Fibroblast of pulmonary artery (primary cell): ENCODE measurements around the gene LRRN3.
"Not testable (repeated sequence)": the region's sequence is repeated elsewhere in the genome, so short reads cannot be mapped to it uniquely, and the experiment has no call there.

Source experiments
- DNase-seq: peaks from one replicate; pipeline ENCODE4 v3.0.0-alpha.2; 2010; ENCODE audit warnings: low read depth
- H3K4me3 ChIP-seq: replicated peaks from 2 replicates; pipeline ENCODE4 v1.5.1; 2011; ENCODE audit warnings: low read depth, mild to moderate bottlenecking, control low read depth, low read length, moderate library complexity
- TF ChIP-seq, protein P1 (sequence below): IDR thresholded peaks from 2 replicates; pipeline ENCODE4 v1.5.1; 2011; ENCODE audit warnings: mild to moderate bottlenecking, control low read depth, low read length, inconsistent platforms; ENCODE audit errors: missing control alignments

Gene LRRN3

DNA sequence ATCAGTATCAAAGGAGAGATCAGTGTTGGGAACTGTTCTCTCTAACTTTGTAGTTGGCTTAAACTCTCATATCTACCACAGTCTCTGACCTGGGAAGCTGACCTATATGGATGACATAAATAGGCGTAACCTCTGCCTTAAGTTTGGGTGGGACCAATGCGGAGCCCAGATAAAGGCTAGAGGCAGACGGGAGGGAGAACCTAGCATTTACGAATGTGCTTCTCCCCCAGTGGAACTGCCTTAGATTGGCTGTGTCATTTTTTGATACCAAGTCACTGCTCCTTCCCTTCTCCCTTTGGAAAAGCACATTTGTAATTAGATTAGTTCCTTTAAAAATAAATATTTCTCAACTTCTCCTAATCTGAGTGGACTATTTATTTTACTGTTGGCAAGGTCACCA, 23.7 kb upstream of the LRRN3 start:
- no peak for DNase-seq
- TF ChIP-seq, protein P1, sequence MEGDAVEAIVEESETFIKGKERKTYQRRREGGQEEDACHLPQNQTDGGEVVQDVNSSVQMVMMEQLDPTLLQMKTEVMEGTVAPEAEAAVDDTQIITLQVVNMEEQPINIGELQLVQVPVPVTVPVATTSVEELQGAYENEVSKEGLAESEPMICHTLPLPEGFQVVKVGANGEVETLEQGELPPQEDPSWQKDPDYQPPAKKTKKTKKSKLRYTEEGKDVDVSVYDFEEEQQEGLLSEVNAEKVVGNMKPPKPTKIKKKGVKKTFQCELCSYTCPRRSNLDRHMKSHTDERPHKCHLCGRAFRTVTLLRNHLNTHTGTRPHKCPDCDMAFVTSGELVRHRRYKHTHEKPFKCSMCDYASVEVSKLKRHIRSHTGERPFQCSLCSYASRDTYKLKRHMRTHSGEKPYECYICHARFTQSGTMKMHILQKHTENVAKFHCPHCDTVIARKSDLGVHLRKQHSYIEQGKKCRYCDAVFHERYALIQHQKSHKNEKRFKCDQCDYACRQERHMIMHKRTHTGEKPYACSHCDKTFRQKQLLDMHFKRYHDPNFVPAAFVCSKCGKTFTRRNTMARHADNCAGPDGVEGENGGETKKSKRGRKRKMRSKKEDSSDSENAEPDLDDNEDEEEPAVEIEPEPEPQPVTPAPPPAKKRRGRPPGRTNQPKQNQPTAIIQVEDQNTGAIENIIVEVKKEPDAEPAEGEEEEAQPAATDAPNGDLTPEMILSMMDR, result no peak
- H3K4me3 ChIP-seq, result no peak overlapping the region

DNA sequence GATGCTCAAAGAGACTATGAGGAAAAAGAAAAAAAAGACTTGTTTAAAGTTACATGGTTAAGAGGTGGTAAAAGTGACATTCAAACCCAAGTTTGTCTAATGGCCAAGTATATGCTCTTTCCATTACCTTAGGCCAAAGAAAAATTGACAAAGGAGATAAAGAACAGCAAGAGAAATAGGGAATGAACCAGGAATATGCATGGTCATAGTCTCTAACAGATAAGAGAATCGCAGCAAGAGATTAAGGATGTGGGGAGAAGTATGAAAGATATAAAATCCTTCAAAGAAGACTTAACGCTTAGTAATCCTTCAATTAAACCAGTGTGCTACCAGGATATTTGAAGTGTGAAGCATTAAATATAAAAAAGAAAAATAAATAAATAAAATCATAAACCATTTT, 23.2 kb upstream of the LRRN3 start:
- no peak for DNase-seq
- no peak overlapping the region for H3K4me3 ChIP-seq
- TF ChIP-seq, protein P1, result no peak

DNA sequence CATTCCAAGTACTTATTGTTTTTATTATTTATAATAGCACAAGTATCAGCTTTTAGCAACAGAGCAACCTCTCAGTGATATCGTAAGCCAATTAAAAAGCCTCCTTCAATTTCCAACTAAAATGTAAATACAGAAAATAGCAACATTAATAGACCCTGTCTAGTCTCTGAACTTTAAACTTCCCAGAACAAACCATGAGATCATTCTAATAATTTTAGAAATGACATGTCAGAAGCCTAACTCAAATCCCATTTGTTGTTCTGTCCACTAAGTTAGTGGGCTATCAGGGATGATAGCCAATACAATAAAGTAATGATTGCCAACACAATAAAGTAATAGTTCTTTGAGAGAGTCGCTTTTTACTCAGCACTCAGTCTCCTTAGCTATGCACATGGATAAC, 22.3 kb upstream of the LRRN3 start:
- H3K4me3 ChIP-seq, result no peak overlapping the region
- no peak for DNase-seq
- TF ChIP-seq, protein P1, result no peak

DNA sequence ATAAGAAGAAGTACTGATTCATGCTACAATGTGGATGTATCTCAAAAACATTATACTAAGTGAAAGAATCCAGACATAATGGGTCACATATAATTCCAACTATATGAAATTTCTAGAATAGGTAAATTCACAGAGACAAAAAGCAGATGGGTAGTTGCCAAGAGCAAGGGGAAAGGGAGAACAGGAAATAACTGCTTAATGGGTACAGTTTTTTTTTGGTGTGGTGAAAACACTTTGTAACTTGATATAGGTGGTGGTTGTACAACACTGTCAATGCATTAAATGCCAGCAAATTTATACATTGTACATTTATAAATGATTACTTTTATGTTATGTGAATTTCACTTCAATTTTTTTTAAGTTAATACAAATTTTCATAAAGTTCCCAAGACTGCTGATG, 19.4 kb upstream of the LRRN3 start:
- TF ChIP-seq, protein P1, result no peak
- no peak for DNase-seq
- H3K4me3 ChIP-seq, result no peak overlapping the region

DNA sequence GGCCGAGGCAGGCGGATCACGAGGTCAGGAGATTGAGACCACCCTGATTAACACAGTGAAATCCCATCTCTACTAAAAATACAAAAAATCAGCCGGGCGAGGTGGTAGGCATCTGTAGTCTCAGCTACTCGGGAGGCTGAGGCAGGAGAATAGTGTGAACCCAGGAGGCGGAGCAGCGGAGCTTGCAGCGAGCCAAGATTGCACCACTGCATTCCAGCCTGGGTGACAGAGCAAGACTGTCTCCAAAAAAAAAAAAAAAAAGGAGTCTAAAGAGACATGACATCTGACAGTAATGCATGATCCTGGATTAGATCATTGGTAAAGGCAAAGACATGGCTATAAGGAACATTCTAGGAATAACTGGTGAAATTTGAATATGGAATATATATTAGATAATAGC, 18.3 kb upstream of the LRRN3 start:
- DNase-seq, H3K4me3 ChIP-seq: not testable (repeated sequence)

DNA sequence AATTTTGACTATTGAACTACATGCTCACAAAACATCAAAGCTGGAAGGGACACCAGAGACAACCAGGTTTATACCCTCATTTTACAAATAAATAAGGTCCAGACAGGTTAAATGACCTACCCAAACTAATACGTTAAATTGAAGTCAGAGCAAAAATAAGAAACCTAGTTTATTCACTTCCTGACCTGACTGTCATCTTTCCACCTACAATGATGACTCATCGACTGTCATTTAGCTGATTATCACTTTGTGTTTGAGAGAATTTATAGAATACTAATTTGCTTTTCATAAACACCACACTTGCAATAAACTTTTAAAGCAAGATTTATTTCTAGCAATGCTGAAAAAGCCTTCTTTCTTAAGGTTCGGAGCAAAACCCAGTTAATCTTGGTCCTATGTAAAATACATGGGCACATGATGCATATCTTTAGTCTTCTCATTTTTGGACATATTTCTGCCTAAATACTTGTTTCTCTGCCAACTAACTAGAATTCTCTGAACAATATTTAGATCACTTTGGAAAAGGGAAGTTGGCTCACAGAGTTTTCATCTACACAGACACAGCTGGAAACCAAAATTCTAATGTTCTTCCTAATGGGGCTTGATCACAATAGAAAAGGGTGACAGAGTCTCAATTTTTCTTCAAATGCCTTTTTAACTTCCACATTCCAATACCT, 16.7 kb upstream of the LRRN3 start:
- TF ChIP-seq, protein P1, result no peak
- DNase-seq, result no peak
- H3K4me3 ChIP-seq, result no peak overlapping the region

DNA sequence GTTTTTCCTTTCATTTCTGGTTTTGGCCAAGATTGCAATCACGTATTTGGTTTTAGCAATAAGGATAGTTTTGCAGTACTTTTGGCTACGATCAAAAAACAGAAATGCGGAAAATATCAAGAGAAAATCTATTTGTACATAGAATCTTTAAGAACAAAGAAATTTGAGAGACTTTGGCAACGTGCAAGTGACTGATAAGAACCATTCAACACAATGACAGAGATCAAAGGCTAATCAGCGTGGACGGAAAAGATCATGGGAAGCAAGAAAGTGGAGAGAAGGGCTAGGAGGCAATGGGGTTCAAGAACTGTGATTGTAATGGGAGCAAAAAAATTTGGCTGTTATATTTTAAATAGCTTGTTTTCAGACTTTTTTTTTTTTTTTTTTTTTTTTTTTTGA, 16.2 kb upstream of the LRRN3 start:
- DNase-seq, result no peak
- TF ChIP-seq, protein P1, result no peak
- no peak overlapping the region for H3K4me3 ChIP-seq
